GM10266 (cell line): ENCODE results near the gene EPC2.

ENCODE experiments used
- DNase-seq: peaks from one replicate; pipeline ENCODE4 v3.0.0; 2012; ENCODE audit errors: extremely low spot score
- TF ChIP-seq, protein P1 (sequence below): IDR thresholded peaks from 2 replicates; pipeline ENCODE4 v1.5.1; 2012; ENCODE audit warnings: mild to moderate bottlenecking, low read depth; ENCODE audit not compliant: control insufficient read depth, insufficient read depth; ENCODE audit errors: missing control alignments

EPC2 gene

DNA sequence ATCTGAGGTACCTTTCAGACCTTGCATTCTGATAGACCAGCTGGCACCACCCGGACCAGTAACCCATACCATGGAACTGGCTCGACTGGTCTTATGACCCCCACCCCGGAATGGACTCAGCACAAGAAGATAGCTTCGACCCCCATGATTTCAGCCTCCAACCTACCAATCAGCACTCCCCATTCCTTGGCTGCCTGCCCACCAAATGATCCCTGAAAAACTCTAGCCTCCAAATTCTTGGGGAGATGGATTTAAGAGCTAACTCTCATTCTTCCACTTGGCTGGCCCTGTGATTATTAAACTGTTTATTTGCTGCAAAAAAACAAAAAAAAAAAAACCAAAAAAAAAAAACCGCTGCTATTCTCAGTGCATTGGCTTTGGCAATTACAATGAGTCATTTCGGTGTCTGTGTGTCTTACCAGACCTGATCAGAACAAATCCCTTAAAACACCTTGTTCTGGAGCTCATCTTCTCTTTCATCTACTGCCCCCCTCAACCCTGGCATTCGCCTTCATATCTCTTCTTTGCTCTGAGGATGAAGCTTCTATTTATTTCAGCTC lies 170.4 kb downstream of the EPC2 start:
- no peak for DNase-seq
- TF ChIP-seq, protein P1, sequence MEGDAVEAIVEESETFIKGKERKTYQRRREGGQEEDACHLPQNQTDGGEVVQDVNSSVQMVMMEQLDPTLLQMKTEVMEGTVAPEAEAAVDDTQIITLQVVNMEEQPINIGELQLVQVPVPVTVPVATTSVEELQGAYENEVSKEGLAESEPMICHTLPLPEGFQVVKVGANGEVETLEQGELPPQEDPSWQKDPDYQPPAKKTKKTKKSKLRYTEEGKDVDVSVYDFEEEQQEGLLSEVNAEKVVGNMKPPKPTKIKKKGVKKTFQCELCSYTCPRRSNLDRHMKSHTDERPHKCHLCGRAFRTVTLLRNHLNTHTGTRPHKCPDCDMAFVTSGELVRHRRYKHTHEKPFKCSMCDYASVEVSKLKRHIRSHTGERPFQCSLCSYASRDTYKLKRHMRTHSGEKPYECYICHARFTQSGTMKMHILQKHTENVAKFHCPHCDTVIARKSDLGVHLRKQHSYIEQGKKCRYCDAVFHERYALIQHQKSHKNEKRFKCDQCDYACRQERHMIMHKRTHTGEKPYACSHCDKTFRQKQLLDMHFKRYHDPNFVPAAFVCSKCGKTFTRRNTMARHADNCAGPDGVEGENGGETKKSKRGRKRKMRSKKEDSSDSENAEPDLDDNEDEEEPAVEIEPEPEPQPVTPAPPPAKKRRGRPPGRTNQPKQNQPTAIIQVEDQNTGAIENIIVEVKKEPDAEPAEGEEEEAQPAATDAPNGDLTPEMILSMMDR, result no peak

DNA sequence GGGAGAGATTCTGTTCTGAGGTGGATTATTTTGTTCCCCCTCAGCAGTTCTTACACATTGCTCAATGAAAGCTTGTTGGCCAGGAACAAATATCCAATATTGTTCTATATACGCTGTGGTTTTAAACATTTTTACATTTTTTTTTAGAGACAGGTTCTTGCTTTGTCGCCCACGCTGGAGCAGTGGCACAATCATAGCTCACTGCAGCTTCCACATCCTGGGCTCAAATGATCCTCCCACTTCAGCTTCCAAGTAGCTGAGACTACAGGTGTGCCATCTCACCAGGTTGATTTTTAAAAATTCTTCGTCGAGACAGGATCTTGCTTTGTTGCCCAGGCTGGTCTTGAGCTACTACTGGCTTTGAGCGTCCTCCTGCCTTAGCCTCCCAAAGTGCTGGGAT lies 171.6 kb downstream of the EPC2 start:
- no peak for DNase-seq
- TF ChIP-seq, protein P1, result no peak

DNA sequence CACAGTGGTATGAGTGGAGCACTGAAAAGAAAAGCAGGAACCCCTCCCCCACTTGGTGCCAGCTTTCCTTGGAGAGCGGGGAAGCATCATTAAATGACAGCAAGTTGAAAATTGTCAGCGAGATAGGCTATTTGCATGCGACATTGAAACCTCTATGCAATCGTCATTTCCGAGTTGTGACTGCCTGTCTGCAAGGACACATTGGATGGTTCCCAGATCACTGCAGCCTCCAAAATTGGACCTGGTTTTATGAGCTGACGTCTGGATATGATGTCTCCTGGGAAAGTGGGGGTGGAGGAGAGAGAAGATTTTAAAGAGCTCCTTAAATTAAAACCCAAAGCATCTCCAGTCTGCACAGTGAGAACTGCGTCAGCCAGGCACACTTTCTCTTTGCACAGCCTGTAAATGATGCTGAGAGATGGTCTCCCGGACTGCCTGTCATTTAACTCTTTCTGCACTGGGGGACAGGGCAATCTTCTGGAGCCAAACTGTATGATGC lies 172.7 kb downstream of the EPC2 start:
- TF ChIP-seq, protein P1, result no peak
- no peak for DNase-seq

DNA sequence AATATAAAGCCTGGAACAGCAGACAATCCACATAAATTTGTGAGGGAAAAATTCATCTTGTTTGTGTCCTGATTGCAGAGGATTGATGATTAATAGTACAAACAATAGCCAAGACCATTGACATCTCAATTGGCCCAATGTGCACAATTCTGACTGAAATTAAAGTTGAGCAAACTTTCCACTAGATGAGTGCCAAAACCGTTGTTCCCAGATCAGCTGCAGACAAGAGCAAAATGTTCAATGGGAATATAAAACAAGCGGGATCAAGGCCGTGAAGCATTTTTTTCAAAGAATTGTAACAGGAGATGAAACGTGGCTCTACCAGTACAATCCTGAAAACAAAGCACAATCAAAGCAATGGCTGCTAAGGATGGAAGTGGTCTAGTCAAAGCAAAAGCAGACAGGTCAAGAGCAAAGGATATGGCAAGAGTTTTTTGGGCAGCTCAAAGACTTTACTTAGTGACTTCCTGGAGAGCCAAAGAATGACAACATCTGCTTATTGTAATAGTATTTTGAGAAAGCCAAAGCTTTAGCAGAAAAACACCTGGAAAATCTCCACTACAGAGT lies 174.6 kb downstream of the EPC2 start:
- TF ChIP-seq, protein P1, result no peak
- no peak for DNase-seq

DNA sequence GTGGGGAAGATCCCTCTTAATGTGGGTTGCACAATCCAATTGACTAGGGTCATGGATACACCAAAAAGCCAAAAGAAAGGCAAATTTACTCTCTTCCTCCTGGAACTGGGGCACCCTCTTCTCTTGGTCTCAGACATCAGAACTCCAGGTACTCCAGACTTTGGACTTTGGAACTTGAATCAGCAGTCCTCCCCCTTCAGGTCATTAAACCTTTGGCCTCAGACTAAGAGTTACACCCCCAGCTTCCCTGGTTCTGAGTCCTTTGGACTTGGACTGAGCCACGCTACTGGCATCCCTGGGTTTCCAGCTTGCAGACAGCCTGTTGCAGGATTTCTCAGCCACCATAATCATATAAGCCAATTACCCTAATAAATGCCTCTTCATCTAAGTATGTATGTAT lies 179.6 kb downstream of the EPC2 start:
- TF ChIP-seq, protein P1, result no peak
- DNase-seq, result no peak

DNA sequence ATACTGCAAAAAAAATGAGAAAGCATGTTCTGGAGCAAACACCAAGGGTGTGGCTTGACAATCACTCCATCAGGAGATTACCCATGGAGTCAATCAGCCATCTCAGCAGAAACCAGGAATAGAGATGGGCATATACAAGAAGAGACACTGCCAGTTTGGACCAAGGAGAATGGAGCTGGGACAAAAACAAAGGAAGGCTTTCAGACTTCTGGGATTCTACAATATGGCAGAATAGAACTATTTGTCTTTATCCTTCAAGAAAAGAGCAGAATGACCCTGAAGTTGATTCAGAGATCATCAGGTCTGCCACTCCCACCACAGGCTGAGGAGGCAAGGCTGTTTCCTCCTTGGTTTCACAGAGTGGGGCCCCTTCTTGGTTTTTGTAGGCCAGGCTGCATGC lies 182.2 kb downstream of the EPC2 start:
- TF ChIP-seq, protein P1, result no peak
- no peak for DNase-seq

DNA sequence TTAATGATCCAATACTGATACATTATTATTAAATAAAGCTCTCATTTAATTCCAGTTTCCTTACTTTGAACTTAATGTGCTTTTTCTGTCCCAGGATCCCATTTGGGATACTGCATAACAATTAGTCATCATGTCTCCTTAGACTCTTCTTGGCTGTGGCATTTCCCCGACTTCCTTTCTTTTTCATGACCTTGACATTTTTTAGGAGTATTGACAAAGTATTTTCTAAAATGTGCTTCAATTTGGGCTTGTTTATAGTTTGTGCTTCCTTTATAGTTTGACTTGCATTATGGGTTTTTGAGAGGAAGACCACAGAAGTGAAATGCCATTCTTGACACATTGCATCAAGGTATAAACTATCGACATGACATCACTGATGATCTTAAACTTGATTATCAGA lies 184.4 kb downstream of the EPC2 start:
- DNase-seq, result no peak
- TF ChIP-seq, protein P1, result no peak
